Raji (cell line): ENCODE measurements around the gene HEXB.
A peak's percentile ranks its signal among the peaks of the same experiment; 100 is the strongest.

ENCODE experiments used
- POLR2A ChIP-seq: IDR thresholded peaks from 2 replicates; pipeline ENCODE4 v1.6.1; 2011; ENCODE audit warnings: low read depth, low read length, control low read depth; ENCODE audit not compliant: insufficient read depth

Gene HEXB

DNA sequence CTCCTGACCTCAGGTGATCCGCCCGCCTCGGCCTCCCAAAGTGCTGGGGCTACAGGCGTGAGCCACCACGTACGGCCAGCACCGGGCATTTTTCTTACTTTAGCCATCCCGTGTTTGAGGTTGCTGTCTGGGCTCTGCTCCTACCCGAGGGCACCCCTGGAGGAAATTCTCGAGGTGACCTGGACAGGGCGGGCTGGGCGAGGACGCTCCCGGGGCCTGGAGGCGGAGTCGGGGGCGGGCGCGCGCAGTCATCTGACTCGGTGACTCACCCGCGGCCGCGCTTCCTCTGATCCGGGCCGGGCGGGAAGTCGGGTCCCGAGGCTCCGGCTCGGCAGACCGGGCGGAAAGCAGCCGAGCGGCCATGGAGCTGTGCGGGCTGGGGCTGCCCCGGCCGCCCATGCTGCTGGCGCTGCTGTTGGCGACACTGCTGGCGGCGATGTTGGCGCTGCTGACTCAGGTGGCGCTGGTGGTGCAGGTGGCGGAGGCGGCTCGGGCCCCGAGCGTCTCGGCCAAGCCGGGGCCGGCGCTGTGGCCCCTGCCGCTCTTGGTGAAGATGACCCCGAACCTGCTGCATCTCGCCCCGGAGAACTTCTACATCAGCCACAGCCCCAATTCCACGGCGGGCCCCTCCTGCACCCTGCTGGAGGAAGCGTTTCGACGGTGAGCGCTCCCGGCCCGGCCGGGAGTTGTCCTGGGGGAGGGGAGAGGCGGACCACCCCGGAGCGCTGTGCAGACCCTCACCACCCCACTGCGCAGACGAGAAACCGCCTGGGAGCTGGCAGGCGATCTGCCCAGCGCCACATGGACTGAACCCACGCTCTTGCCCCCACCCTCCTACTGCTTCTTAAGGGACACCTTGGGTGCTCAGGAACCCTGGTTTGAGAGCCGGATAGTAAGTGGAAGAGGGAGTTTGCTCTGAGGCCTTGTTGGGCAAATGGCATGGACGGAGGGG is at the start of gene HEXB:
TSS of gene HEXB (plus strand) at position 334 of the 952 bp plus-strand sequence. CDS start at position 362, 28 bp downstream.
- peak; percentile 55 for TF ChIP-seq POLR2A

DNA sequence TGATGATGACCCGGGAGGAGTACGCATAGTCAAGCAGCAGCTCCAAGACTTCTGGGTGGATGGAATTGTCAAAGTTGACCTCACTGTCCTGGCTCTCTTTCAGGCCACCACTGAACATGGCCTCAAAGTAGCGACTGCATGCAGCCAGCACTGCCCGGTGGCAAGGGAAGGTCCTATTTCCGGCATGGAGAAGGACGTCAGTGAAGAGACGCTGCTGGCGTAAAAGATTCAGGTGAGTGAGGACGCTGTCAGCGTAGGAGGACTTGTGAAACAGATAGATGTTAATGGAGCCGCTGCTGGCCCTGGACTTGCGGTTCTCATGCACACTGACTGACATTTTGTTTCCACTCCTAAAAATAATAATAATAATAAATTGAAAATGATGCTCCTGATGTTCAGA is 48.9 kb upstream of the HEXB start:
- no peak for TF ChIP-seq POLR2A

- TF ChIP-seq POLR2A: no peak
These were observed 48.5 kb upstream of the HEXB start for GRCh38 chr5:74636552-74636951.

- no peak for TF ChIP-seq POLR2A
These were observed 46.5 kb upstream of the HEXB start for GRCh38 chr5:74638544-74638969.

- TF ChIP-seq POLR2A: no peak
These were observed 45.8 kb upstream of the HEXB start for GRCh38 chr5:74638970-74639806.

DNA sequence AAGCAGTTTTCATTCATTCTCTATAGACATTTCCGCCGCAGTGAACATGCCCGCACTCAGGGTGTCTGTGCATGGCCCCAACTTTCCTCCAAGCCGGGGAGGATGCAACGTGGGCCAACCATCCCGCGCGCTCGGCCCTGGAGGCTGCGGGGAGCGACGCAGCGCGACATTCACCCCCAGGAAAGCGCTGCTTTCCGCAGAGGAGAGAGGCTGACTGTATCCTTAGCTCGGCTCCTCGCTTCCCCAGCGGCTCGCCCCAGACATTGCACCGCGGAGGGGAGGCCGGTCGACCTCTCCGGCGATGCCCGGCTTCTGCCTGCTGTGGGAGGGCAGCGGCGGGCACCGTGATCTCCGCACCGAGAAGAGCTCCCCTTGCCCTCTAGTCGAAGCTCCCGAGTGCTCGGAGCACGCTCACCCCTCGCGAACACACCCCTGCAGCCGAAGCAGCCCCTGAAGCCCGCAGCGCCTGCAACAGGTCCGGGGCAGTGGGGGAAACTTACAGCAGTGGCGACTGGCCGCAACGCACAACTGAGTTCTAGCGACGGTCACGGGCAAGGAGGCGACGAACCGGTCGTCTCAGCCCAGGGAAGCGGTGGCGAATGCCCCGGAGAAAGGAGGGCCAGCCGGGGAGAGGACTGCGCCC is 45.1 kb upstream of the HEXB start:
- no peak for TF ChIP-seq POLR2A

- TF ChIP-seq POLR2A: no peak
These were observed 44.5 kb upstream of the HEXB start, which contains the start of gene ENC1 for GRCh38 chr5:74640450-74640953. TSS of gene ENC1 (minus strand) at chr5:74640728. CDS start at chr5:74636485, 4,243 bp downstream.

- TF ChIP-seq POLR2A: no peak
These were observed 43.9 kb upstream of the HEXB start for GRCh38 chr5:74640954-74641734.

DNA sequence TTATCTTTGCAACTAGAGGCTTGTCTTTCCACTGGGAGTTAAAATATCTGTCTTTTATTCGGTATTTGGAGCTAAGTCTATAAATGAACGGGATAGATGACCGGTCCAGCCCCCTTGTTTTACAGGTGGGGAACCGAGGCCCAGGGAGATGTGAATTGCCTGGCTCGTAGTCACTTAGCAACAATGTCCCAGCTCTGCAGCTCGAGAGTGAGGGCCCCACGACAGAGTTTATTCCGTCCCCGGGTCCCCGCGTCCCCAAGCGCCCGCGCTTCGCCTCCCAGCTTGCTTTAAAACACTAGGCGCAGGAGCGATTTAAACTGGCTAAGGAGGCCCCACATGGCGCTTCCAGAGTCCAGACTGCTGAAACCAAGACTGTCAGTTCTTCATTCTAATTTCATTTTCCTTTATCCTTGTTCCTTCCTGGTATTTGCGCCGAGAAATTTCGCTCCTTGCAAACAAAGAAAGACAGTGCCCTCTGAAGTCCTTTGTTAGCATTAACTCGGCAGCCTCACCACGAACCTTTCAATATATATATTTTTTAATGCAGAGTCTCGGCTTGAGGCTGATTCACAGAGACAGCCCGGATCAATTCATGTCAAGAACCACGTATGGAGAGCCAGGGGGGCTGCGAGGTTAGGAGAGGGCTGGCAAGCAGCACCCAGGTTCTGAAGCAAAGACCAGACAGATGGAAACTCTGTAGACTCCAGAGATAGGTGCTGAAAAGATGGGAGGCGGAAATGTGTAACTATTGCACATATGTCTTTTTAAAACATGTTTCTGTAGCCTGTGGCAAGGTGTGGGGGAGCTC is 43.1 kb upstream of the HEXB start:
- no peak for TF ChIP-seq POLR2A

DNA sequence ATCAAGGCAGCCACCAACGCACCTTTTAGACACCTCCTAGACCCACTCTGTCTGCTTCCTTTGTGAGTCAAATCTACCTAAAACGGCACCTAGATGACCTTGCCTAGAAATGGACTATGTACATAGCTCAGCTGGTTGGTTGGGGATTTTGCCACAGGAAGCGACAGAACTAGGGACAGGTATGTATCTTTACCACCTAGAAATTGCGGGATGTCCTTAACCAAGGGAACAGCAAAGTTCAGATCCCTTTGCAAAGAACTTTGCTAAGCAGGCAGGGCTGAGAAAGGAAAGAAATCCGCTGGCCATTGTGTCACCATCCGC is 42.5 kb upstream of the HEXB start:
- no peak for TF ChIP-seq POLR2A

GRCh38 chr5:74643111-74643562 is 41.9 kb upstream of the HEXB start:
- TF ChIP-seq POLR2A: no peak

- no peak for TF ChIP-seq POLR2A
These were observed 37.9 kb upstream of the HEXB start for GRCh38 chr5:74647096-74647495.

DNA sequence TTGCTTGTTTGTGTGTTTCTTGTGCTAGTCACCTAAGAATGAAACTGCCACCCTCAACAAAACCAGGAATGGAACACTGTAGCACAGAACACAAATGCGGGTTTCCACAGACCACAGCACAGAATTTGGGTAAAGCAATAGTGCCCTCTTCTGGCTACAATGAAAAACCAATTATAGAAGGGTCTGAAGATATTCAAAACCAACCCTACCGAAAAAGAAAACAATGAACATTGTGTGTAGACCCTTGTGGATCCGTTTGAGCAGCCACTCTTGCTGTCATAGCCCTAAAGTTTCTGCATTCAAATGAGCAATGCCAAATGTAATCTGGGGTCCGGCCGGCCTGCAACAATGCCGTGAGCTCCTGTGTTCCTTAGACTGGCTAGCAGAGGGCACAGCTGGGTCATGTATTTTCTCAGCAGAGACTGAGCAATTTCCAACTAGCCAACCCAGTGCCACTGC is 36.2 kb upstream of the HEXB start:
- no peak for TF ChIP-seq POLR2A

DNA sequence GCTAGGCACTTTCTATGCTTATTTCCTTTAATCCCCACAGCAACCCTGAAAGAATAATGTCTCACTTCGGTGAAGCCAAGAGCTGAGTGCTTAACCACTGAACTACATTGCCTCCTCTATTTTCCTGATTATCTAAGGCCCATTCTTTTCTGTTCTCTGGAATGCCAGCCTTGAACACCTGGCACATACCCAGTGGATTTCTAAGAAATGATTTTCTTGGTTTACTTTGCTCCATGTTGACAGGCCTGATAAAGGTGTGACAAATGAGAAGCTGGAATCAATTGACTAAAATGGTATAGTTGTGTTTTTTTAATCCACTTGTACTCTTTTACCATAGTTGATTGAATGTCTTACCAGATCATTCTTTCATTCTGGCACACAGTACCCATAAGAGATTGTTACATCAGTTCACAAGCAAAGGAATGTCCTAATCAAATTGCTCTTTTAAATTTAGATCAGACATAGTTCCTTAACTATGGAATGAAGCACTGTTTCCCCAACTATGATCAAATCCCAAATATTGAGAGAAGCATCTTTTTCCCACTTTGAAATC is 35.5 kb upstream of the HEXB start:
- TF ChIP-seq POLR2A: no peak

DNA sequence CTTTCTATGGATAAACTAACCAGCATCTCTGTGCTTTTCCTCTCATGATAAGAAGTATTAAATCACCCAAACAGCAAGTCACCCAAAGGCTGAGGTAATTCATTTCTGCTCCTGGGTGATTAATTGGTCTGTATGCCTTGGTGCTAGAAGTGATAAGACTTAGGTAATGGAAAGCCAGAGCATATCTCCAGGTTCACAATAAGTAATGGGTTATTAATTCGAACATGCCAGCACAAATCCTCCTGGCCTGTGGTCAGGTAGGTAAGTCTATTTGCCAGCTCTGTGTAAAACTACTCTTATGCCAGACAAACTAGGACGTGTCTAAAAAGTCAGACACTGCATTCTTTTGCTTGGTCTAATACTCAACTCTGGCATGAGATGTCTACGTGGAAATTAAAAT is 33.3 kb upstream of the HEXB start:
- TF ChIP-seq POLR2A: no peak
